Natural killer cell (primary cell): ENCODE data around the gene MXD1. TPM values are rescaled to one million over a fixed set of nuclear protein-coding genes. Genes with fewer than 3 reads are reported as not detected.

Experiments used
- ATAC-seq, 3 donors: fragments of 150-1000 bp in 2 of 3; fragments of 200-7000 bp in 1 of 3; cut with Tn5 transposase; 1 replicate in 1 of 3; 2 replicates in 2 of 3; pipeline ENCODE4 v1.10.0; 2021; ENCODE audit warnings: mild to moderate bottlenecking in 2 of 3, moderate library complexity in 2 of 3
- DNase-seq, 2 donors: peaks; one replicate each; pipeline versions ENCODE4 v3.0.0 to v3.0.0-alpha.2; 2013 to 2021; ENCODE audit warnings: mixed read lengths in 1 of 2
- H3K27ac ChIP-seq: one replicate; pipeline ENCODE4 v1.5.1; 2013; ENCODE audit warnings: mild to moderate bottlenecking, low read length
- H3K27me3 ChIP-seq: one replicate; pipeline ENCODE4 v1.6.1; 2013; ENCODE audit warnings: low read length; ENCODE audit not compliant: control insufficient read depth, insufficient read depth
- H3K36me3 ChIP-seq: one replicate; pipeline ENCODE4 v1.6.1; 2013; ENCODE audit warnings: low read length; ENCODE audit not compliant: control insufficient read depth, insufficient read depth
- H3K4me1 ChIP-seq: one replicate; pipeline ENCODE4 v1.6.1; 2013; ENCODE audit warnings: low read length; ENCODE audit not compliant: control insufficient read depth, insufficient read depth
- H3K4me3 ChIP-seq: one replicate; pipeline ENCODE4 v1.5.1; 2013; ENCODE audit warnings: low read length
- H3K9me3 ChIP-seq: one replicate; pipeline ENCODE4 v1.6.1; 2013; ENCODE audit warnings: low read length; ENCODE audit not compliant: control insufficient read depth, insufficient read depth
- H3K27ac Mint-ChIP-seq, 2 donors: one replicate each; pipeline ENCODE4 v1.8.0; 2022; ENCODE audit warnings: mild to moderate bottlenecking in 2 of 2, mixed read lengths in 2 of 2, moderate library complexity in 1 of 2
- H3K27me3 Mint-ChIP-seq, 2 donors: one replicate each; pipeline ENCODE4 v1.8.0; 2022; ENCODE audit warnings: low read depth in 2 of 2, mixed read lengths in 2 of 2
- H3K36me3 Mint-ChIP-seq: one replicate; pipeline ENCODE4 v1.8.0; 2022; ENCODE audit warnings: mixed read lengths
- H3K4me1 Mint-ChIP-seq, 2 donors: one replicate each; pipeline ENCODE4 v1.8.0; 2022; ENCODE audit warnings: mixed read lengths in 2 of 2
- H3K4me3 Mint-ChIP-seq: one replicate; pipeline ENCODE4 v1.8.0; 2022; ENCODE audit warnings: mild to moderate bottlenecking, moderate library complexity, mixed read lengths
- H3K9me3 Mint-ChIP-seq, 2 donors: one replicate each; pipeline ENCODE4 v1.8.0; 2022; ENCODE audit warnings: mixed read lengths in 2 of 2
- WGBS: methylation state at CpG from one replicate; pipeline ENCODE4 v1.1.7; 2013; ENCODE audit warnings: missing lambda C conversion rate; ENCODE audit not compliant: insufficient coverage; 5-methylcytosine and 5-hydroxymethylcytosine counted together
- intact Hi-C: fragments of 100-400 bp; cut with micrococcal nuclease; formaldehyde crosslinking; loops from one replicate; pipeline ENCODE4 v1.14.2; 2022
- total RNA-seq, 4 donors: library from RNA; stranded (reverse); fragments of 120-200 nt in 1 of 4; gene quantifications; one replicate each; pipeline versions ENCODE4 v1.2.3 to v1.2.4, GENCODE V29; 2013 to 2022
- TF ChIP-seq, protein P1 (sequence below): fragments of 200-600 bp; IDR thresholded peaks from one replicate; pipeline ENCODE4 v1.8.0; 2022; ENCODE audit warnings: antibody characterized with exemption

Gene MXD1
- total RNA-seq, 3 donors from 2014 or later (not counting 1 experiment from before 2014, with no cell fraction given): 63.0 to 165 (median 112) TPM

DNA sequence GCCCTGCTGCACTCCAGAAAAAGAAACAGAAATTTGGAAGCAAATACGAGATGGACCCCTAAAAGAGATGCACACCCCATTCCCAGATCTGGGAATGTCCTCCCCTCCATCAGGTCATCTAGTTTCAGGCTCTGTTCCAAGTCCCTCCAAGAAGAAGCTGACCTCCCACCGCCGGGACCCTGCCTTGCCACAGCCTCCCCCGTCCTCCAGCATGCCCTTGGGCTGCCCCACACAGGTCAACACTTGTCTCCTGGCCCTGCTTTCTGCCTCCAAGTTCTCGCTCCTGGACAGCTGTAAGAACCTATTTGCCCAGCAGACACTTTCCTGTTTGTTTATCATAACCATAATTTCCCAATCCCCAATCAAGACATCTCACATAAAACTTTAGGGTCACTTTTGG is 44.5 kb downstream of the MXD1 start:
- Mint-ChIP-seq H3K4me1 (peaks cover 5 to 10% of the 10 kb centered on the region in 2 donors), H3K27me3 (peaks cover 7 to 13% of the 10 kb centered on the region in 2 donors), H3K9me3 (no peaks in the 10 kb centered on the region), H3K27ac (no peak overlapping the region), H3K4me3 (no peak overlapping the region), H3K36me3 (no peaks in the 10 kb centered on the region)
- 90% methylated on average over 5 of the region's 5 CpGs for WGBS
- Histone ChIP-seq H3K27me3 (no peaks in the 10 kb centered on the region), H3K4me1 (peaks cover 9% of the 10 kb centered on the region), H3K4me3 (no peak overlapping the region), H3K36me3 (no peaks in the 10 kb centered on the region), H3K9me3 (no peaks in the 10 kb centered on the region), H3K27ac (no peak overlapping the region)
- DNase-seq (no peak), ATAC-seq (no peak)
- TF ChIP-seq, protein P1, sequence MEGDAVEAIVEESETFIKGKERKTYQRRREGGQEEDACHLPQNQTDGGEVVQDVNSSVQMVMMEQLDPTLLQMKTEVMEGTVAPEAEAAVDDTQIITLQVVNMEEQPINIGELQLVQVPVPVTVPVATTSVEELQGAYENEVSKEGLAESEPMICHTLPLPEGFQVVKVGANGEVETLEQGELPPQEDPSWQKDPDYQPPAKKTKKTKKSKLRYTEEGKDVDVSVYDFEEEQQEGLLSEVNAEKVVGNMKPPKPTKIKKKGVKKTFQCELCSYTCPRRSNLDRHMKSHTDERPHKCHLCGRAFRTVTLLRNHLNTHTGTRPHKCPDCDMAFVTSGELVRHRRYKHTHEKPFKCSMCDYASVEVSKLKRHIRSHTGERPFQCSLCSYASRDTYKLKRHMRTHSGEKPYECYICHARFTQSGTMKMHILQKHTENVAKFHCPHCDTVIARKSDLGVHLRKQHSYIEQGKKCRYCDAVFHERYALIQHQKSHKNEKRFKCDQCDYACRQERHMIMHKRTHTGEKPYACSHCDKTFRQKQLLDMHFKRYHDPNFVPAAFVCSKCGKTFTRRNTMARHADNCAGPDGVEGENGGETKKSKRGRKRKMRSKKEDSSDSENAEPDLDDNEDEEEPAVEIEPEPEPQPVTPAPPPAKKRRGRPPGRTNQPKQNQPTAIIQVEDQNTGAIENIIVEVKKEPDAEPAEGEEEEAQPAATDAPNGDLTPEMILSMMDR: no peak
- intact Hi-C loops: no loop called here

DNA sequence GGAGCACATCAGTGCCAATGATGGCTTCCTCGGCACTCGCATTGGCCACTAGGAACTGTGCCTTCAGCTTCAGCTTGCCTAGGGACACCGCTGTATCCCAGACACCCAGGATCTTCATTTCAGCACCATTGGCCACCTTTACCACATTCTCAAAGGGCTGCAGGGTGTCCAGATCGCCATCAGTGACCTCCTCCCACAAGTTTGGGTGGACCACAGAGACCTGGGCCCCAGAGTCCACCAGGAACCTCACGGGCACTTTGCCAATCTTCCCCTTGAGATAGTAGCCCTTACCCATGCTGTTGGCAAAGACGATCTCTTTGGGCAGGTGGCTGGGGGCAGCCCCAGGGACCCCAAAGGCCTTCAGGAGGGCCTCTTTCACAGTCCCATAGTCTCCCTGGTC is 45.9 kb downstream of the MXD1 start:
- ATAC-seq (no peak), DNase-seq (no peak)
- 88% methylated on average over 6 of the region's 6 CpGs for WGBS
- peaks cover 5 to 10% of the 10 kb centered on the region in 2 donors for H3K4me1 Mint-ChIP-seq
- Histone ChIP-seq H3K4me1 (peaks cover 9% of the 10 kb centered on the region), H3K36me3 (no peaks in the 10 kb centered on the region), H3K27ac (no peak overlapping the region), H3K4me3 (no peak overlapping the region), H3K27me3 (no peaks in the 10 kb centered on the region), H3K9me3 (no peaks in the 10 kb centered on the region)
- H3K27me3 Mint-ChIP-seq: peaks cover 3 to 7% of the 10 kb centered on the region in 2 donors
- TF ChIP-seq, protein P1: no peak
- intact Hi-C loops: no loop called here
- no peak overlapping the region for H3K27ac Mint-ChIP-seq
- H3K4me3 Mint-ChIP-seq: no peak overlapping the region
- no peaks in the 10 kb centered on the region for H3K9me3 Mint-ChIP-seq
- no peaks in the 10 kb centered on the region for H3K36me3 Mint-ChIP-seq

DNA sequence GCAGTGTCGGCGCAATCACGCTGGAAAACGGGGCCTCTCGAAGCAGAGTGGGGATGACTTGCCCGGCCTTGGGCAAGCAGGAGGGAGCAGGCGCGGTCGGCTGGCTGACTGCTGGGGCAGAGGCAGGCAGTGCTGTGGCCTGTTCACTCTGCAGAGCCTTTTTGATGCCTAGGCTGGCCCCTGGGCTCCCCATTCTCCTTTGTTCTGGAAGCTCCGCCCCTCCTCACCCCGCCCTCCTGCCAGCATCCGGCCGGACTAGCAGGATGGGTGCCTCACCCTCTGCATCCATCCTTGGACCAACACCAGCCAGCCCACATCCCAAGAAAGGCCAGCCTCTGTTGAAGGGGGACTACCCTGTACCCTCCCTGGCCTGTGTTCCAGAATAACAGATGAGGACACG is 46.6 kb downstream of the MXD1 start, which contains the start of gene ASPRV1:
Gene ASPRV1, minus strand, starts transcription at position 136 of the 400 bp plus-strand sequence. CDS start 195 bp downstream, outside the sequence.
- Mint-ChIP-seq H3K27ac (no peak within 1 kb of the TSS), H3K9me3 (no peaks in the 10 kb centered on the region), H3K36me3 (no peaks in the 10 kb centered on the region), H3K27me3 (no peaks in the 10 kb centered on the region), H3K4me1 (peaks cover 5 to 10% of the 10 kb centered on the region in 2 donors), H3K4me3 (no peak within 1 kb of the TSS)
- ATAC-seq (no peak), DNase-seq (no peak)
- no peak within 1 kb of the TSS for H3K27ac ChIP-seq
- TF ChIP-seq, protein P1: no peak
- no peak within 1 kb of the TSS for H3K4me3 ChIP-seq
- no peaks in the 10 kb centered on the region for H3K36me3 ChIP-seq
- intact Hi-C loops: no loop called here
- peaks cover 9% of the 10 kb centered on the region for H3K4me1 ChIP-seq
- H3K27me3 ChIP-seq: no peaks in the 10 kb centered on the region
- no peaks in the 10 kb centered on the region for H3K9me3 ChIP-seq
- WGBS: 90% methylated on average over 14 of the region's 14 CpGs
